ENCODE measurements around the gene HUNK. TPM values are rescaled to one million over a fixed set of nuclear protein-coding genes. Genes with fewer than 3 reads are reported as not detected.

HUNK gene
- total and polyA plus RNA-seq, 2 donors (not counting 1 experiment from before 2014, with no cell fraction given): 0.01 to 0.07 TPM

GRCh38 chr21:31879241-31879650 is 6.4 kb downstream of the HUNK start:
- ATAC-seq (ENCODE audit: low read depth): no peak
- Histone ChIP-seq H3K9me3 (ENCODE audit: control extremely low read depth in 1 of 3, control insufficient read depth in 2 of 3, insufficient read depth in 1 of 3, low read length in 2 of 3) (peaks cover 0 to 5% (median 0%) of the 10 kb centered on the region in 3 donors), H3K79me2 (ENCODE audit: control insufficient read depth, insufficient read depth, low read length) (no peaks in the 10 kb centered on the region), H3K36me3 (replicated peaks in 1 of 2; ENCODE audit: control extremely low read depth in 1 of 2, control insufficient read depth in 1 of 2, extremely low read depth in 1 of 2, insufficient read depth in 2 of 2, low read length in 1 of 2) (no peaks in the 10 kb centered on the region), H3K4me3 (ENCODE audit: control extremely low read depth in 1 of 5, extremely low read depth in 1 of 5, insufficient read depth in 1 of 5, low read depth in 2 of 5, low read length in 4 of 5) (no peak overlapping the region), H3K4me2 (replicated peaks; ENCODE audit: low read depth, low read length, poor library complexity, severe bottlenecking) (no peak overlapping the region), H4K20me1 (ENCODE audit: control insufficient read depth, insufficient read depth, low read length, poor library complexity, severe bottlenecking) (no peaks in the 10 kb centered on the region), H2AFZ (ENCODE audit: insufficient read depth, low read depth, low read length, poor library complexity, severe bottlenecking) (no peak overlapping the region), H3K27ac (ENCODE audit: low read length in 2 of 2) (no peak overlapping the region), H3K9ac (ENCODE audit: low read length) (no peak overlapping the region), H3K27me3 (replicated peaks in 1 of 4; ENCODE audit: control extremely low read depth in 1 of 4, control insufficient read depth in 3 of 4, insufficient read depth in 4 of 4, low read length in 3 of 4) (peaks cover 0 to 31% (median 4%) of the 10 kb centered on the region in 4 experiments), H3K4me1 (ENCODE audit: control insufficient read depth in 2 of 2, insufficient read depth in 2 of 2, low read length in 2 of 2) (peaks cover 2 to 9% of the 10 kb centered on the region in 2 donors)
- POLR2A ChIA-PET: no interaction called here
- TF ChIP-seq, protein P1, sequence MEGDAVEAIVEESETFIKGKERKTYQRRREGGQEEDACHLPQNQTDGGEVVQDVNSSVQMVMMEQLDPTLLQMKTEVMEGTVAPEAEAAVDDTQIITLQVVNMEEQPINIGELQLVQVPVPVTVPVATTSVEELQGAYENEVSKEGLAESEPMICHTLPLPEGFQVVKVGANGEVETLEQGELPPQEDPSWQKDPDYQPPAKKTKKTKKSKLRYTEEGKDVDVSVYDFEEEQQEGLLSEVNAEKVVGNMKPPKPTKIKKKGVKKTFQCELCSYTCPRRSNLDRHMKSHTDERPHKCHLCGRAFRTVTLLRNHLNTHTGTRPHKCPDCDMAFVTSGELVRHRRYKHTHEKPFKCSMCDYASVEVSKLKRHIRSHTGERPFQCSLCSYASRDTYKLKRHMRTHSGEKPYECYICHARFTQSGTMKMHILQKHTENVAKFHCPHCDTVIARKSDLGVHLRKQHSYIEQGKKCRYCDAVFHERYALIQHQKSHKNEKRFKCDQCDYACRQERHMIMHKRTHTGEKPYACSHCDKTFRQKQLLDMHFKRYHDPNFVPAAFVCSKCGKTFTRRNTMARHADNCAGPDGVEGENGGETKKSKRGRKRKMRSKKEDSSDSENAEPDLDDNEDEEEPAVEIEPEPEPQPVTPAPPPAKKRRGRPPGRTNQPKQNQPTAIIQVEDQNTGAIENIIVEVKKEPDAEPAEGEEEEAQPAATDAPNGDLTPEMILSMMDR (IDR thresholded peaks at IDR 0.05): no peak
- no peak for TF ChIP-seq EZH2 (IDR thresholded peaks at IDR 0.05; ENCODE audit: borderline replicate concordance, insufficient read depth, low read depth, low read length, poor library complexity, severe bottlenecking)
- DNase-seq: no peak
- Mint-ChIP-seq H3K27me3 (peaks cover 50% of the 10 kb centered on the region), H3K4me1 (peaks cover 1% of the 10 kb centered on the region), H3K9me3 (ENCODE audit: insufficient read depth) (peaks cover 2% of the 10 kb centered on the region), H3K4me3 (no peak overlapping the region), H3K27ac (no peak overlapping the region)
- WGBS (ENCODE audit: insufficient coverage): 73% methylated on average over 10 of the region's 10 CpGs
- CTCF ChIA-PET: no interaction called here
- intact Hi-C loops (cut with micrococcal nuclease): no loop called here

- CTCF ChIA-PET: no interaction called here
- no peak for TF ChIP-seq EZH2 (IDR thresholded peaks at IDR 0.05; ENCODE audit: borderline replicate concordance, insufficient read depth, low read depth, low read length, poor library complexity, severe bottlenecking)
- TF ChIP-seq, protein P1 (IDR thresholded peaks at IDR 0.05): no peak
Measured at GRCh38 chr21:31879911-31880310, 7.1 kb downstream of the HUNK start.

More at GRCh38 chr21:31879911-31880310, 7.1 kb downstream of the HUNK start:
- H3K9me3 Mint-ChIP-seq (ENCODE audit: insufficient read depth): peaks cover 2% of the 10 kb centered on the region
- peaks cover 0 to 2% of the 10 kb centered on the region in 2 donors for H3K4me1 ChIP-seq (ENCODE audit: control insufficient read depth in 2 of 2, insufficient read depth in 2 of 2, low read length in 2 of 2)
- no peak overlapping the region for H3K4me3 Mint-ChIP-seq
- peaks cover 46% of the 10 kb centered on the region for H3K27me3 Mint-ChIP-seq
- H3K27ac ChIP-seq (ENCODE audit: low read length in 2 of 2): no peak overlapping the region
- DNase-seq (no peak), ATAC-seq (ENCODE audit: low read depth) (no peak)
- H2AFZ ChIP-seq (ENCODE audit: insufficient read depth, low read depth, low read length, poor library complexity, severe bottlenecking): no peak overlapping the region
- H4K20me1 ChIP-seq (ENCODE audit: control insufficient read depth, insufficient read depth, low read length, poor library complexity, severe bottlenecking): no peaks in the 10 kb centered on the region
- intact Hi-C loops (cut with micrococcal nuclease): no loop called here
- no peak overlapping the region for H3K9ac ChIP-seq (ENCODE audit: low read length)
- no peaks in the 10 kb centered on the region for H3K4me1 Mint-ChIP-seq
- H3K36me3 ChIP-seq (replicated peaks in 1 of 2; ENCODE audit: control extremely low read depth in 1 of 2, control insufficient read depth in 1 of 2, extremely low read depth in 1 of 2, insufficient read depth in 2 of 2, low read length in 1 of 2): no peaks in the 10 kb centered on the region
- no peaks in the 10 kb centered on the region for H3K9me3 ChIP-seq (ENCODE audit: control extremely low read depth in 1 of 3, control insufficient read depth in 2 of 3, insufficient read depth in 1 of 3, low read length in 2 of 3)
- 79% methylated on average over 2 of the region's 7 CpGs for WGBS (ENCODE audit: insufficient coverage)
- H3K4me2 ChIP-seq (replicated peaks; ENCODE audit: low read depth, low read length, poor library complexity, severe bottlenecking): no peak overlapping the region
- H3K79me2 ChIP-seq (ENCODE audit: control insufficient read depth, insufficient read depth, low read length): no peaks in the 10 kb centered on the region
- H3K27me3 ChIP-seq (replicated peaks in 1 of 4; ENCODE audit: control extremely low read depth in 1 of 4, control insufficient read depth in 3 of 4, insufficient read depth in 4 of 4, low read length in 3 of 4): peaks cover 0 to 24% (median 1%) of the 10 kb centered on the region in 4 experiments
- H3K27ac Mint-ChIP-seq: no peak overlapping the region
- H3K4me3 ChIP-seq (ENCODE audit: control extremely low read depth in 1 of 5, extremely low read depth in 1 of 5, insufficient read depth in 1 of 5, low read depth in 2 of 5, low read length in 4 of 5): no peak overlapping the region
- POLR2A ChIA-PET: no interaction called here

Data from B cell (primary cell).